Suprapubic skin (tissue), 4 donors: ENCODE results near the gene PGA5. TPM values are rescaled to one million over a fixed set of nuclear protein-coding genes. Genes with fewer than 3 reads are reported as not detected.

Source experiments
- DNase-seq, 2 donors: peaks; one replicate each; pipeline ENCODE4 v3.0.0-alpha.2; 2019; ENCODE audit warnings: low spot score in 2 of 2
- H3K27ac ChIP-seq: fragments of 200-600 bp; sonication (generic); one replicate; pipeline ENCODE4 v1.5.1; 2019
- H3K27me3 ChIP-seq: fragments of 200-600 bp; sonication (generic); one replicate; pipeline ENCODE4 v1.5.1; 2019
- H3K36me3 ChIP-seq: fragments of 200-600 bp; sonication (generic); one replicate; pipeline ENCODE4 v1.5.1; 2019
- H3K4me1 ChIP-seq: fragments of 200-600 bp; sonication (generic); one replicate; pipeline ENCODE4 v1.5.1; 2019
- H3K4me3 ChIP-seq: fragments of 200-600 bp; sonication (generic); one replicate; pipeline ENCODE4 v1.5.1; 2019; ENCODE audit warnings: mild to moderate bottlenecking
- H3K9me3 ChIP-seq: fragments of 200-600 bp; sonication (generic); one replicate; pipeline ENCODE4 v1.5.1; 2019
- CTCF ChIP-seq, 2 donors: fragments of 200-600 bp in 1 of 2; fragments of 450-650 bp in 1 of 2; sonication (generic) in 1 of 2; IDR thresholded peaks; one replicate each; pipeline ENCODE4 v1.5.1; 2016 to 2019; ENCODE audit warnings: antibody characterized with exemption in 2 of 2, mild to moderate bottlenecking in 1 of 2, moderate library complexity in 1 of 2
- EP300 ChIP-seq: sonication (generic); formaldehyde crosslinking; IDR thresholded peaks from one replicate; pipeline ENCODE4 v1.6.1; 2017; ENCODE audit warnings: antibody characterized with exemption
- POLR2A ChIP-seq, 2 donors: fragments of 450-650 bp; IDR thresholded peaks; one replicate each; pipeline ENCODE4 v1.6.1; 2017; ENCODE audit warnings: antibody characterized with exemption in 2 of 2, mild to moderate bottlenecking in 2 of 2, moderate library complexity in 2 of 2
- POLR2AphosphoS5 ChIP-seq, 3 donors: sonication (generic); formaldehyde crosslinking; IDR thresholded peaks; one replicate each; pipeline ENCODE4 v1.6.1; 2017; ENCODE audit warnings: antibody characterized with exemption in 3 of 3
- WGBS: methylation state at CpG from one replicate; pipeline ENCODE4 v1.1.5; 2018; 5-methylcytosine and 5-hydroxymethylcytosine counted together
- total RNA-seq, 4 donors: library from RNA; depleted of rRNA; stranded (reverse); fragments of >200 nt; gene quantifications; one replicate each; pipeline ENCODE4 v1.1.0, GENCODE V29; 2016

PGA5 gene
- total RNA-seq, 4 donors from 2014 or later = not detected

- Histone ChIP-seq H3K36me3 (peaks cover 38% of the 10 kb centered on the region), H3K4me1 (peaks cover 34% of the 10 kb centered on the region), H3K27me3 (peaks cover 7% of the 10 kb centered on the region), H3K9me3 (no peaks in the 10 kb centered on the region), H3K27ac (peak overlapping the region; percentile 52), H3K4me3 (no peak overlapping the region)
- 44% methylated on average over 4 of the region's 5 CpGs for WGBS
- no peak for TF ChIP-seq EP300
- TF ChIP-seq POLR2A (IDR thresholded peaks at IDR 0.05) = no peak
- no peak for TF ChIP-seq CTCF (IDR thresholded peaks at IDR 0.05)
- no peak for TF ChIP-seq POLR2AphosphoS5 (IDR thresholded peaks at IDR 0.05)
- DNase-seq = no peak
These were observed 56.8 kb downstream of the PGA5 start for GRCh38 chr11:61297746-61298145.

- Histone ChIP-seq H3K36me3 (peaks cover 48% of the 10 kb centered on the region), H3K4me1 (peaks cover 29% of the 10 kb centered on the region), H3K27ac (no peak overlapping the region), H3K9me3 (no peaks in the 10 kb centered on the region), H3K4me3 (no peak overlapping the region), H3K27me3 (peaks cover 7% of the 10 kb centered on the region)
- no peak for TF ChIP-seq EP300
- TF ChIP-seq CTCF (IDR thresholded peaks at IDR 0.05) = no peak
- TF ChIP-seq POLR2AphosphoS5 (IDR thresholded peaks at IDR 0.05) = no peak
- TF ChIP-seq POLR2A (IDR thresholded peaks at IDR 0.05) = no peak
- DNase-seq = no peak
- WGBS = 75% methylated on average over 4 of the region's 4 CpGs
These were observed 57.8 kb downstream of the PGA5 start for GRCh38 chr11:61298663-61299244.

Other genes with a start within 250 kb of the PGA5 start
- gene CD5, start 138.7 kb upstream of the PGA5 start, total RNA-seq = 1 to 10 TPM in 2 of 4 donors, under 1 TPM in 1, not detected in 1; 0.96 to 1.6 (median 1.2) TPM
- 10 to 100 TPM; 26.4 to 36.3 (median 35.7) TPM for gene VPS37C, start 79.7 kb upstream of the PGA5 start, total RNA-seq
- 1 to 10 TPM in 1 of 4 donors, not detected in 3; 2.2 TPM for gene PGA3, start 37.7 kb upstream of the PGA5 start, total RNA-seq
- 1 to 10 TPM in 1 of 4 donors, not detected in 3; 4.8 TPM for gene PGA4, start 18.8 kb upstream of the PGA5 start, total RNA-seq
- 1 to 10 TPM in 3 of 4 donors, under 1 TPM in 1; 0.26 to 1.7 (median 1.6) TPM for gene VWCE, start 54.1 kb downstream of the PGA5 start, total RNA-seq
- 100 to 1,000 TPM; 151 to 219 (median 182) TPM for gene DDB1, start 91.9 kb downstream of the PGA5 start, total RNA-seq
- 10 to 100 TPM; 38.6 to 55.3 (median 47.8) TPM for gene TKFC, start 92.1 kb downstream of the PGA5 start, total RNA-seq
- gene CYB561A3, start 120.7 kb downstream of the PGA5 start, total RNA-seq = 100 to 1,000 TPM in 1 of 4 donors, 10 to 100 TPM in 3; 39.9 to 110 (median 79.8) TPM
- 10 to 100 TPM; 22.3 to 43.5 (median 34.2) TPM for gene TMEM138, start 121.2 kb downstream of the PGA5 start, total RNA-seq
- gene TMEM216, start 151.4 kb downstream of the PGA5 start, total RNA-seq = 10 to 100 TPM in 1 of 4 donors, 1 to 10 TPM in 3; 6.0 to 15.4 (median 8.5) TPM
- 10 to 100 TPM; 57.2 to 76.2 (median 70.7) TPM for gene CPSF7, start 188.8 kb downstream of the PGA5 start, total RNA-seq
- gene SDHAF2, start 188.9 kb downstream of the PGA5 start, total RNA-seq = 10 to 100 TPM; 36.6 to 53.0 (median 48.4) TPM